ENCODE measurements around the gene GLRA3.

GRCh38 chr4:174665799-174666198 lies 163.2 kb downstream of the GLRA3 start:
- TF ChIP-seq POLR2AphosphoS5 (IDR thresholded peaks at IDR 0.05; ENCODE audit: low read depth, low read length): no peak
- no peak for TF ChIP-seq POLR2A (IDR thresholded peaks at IDR 0.05; ENCODE audit: low read depth, low read length)

Measured in GM12892 (cell line).